Measurements from ENCODE around the gene RPS3A.
"Not testable (repeated sequence)": the region's sequence is repeated elsewhere in the genome, so short reads cannot be mapped to it uniquely, and the experiment has no call there.

Gene RPS3A

DNA sequence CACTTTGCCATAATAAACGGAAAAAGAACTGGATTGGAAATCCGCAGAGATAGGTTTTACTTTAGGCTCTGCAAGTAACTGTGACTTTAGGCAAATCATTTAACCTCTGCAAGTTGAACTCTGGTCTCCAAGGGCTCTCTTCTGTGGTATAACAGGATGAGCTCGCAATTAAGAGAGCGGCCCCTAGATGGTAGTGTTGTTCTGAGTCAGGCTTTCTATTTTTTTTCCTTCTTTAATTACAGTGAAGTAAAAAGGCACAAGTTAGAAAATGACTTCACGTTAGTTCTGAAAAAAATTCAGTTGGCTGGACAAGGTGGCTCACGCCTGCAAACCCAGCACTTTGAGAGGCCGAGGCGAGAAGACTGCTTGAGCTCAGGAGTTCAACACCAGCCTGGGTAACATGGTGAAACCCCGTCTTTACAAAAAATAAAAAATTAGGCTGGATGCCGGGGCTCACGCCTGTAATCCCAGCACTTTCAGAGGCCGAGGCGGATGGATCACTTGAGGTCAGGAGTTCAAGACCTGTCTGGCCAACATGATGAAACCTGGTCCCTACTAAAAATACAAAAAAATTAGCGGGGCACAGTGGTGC is 18.0 kb downstream of the RPS3A start:
- DNase-seq, result no peak

- no peak for DNase-seq
Measured at GRCh38 chr4:151129796-151130195, 30.4 kb downstream of the RPS3A start.

DNA sequence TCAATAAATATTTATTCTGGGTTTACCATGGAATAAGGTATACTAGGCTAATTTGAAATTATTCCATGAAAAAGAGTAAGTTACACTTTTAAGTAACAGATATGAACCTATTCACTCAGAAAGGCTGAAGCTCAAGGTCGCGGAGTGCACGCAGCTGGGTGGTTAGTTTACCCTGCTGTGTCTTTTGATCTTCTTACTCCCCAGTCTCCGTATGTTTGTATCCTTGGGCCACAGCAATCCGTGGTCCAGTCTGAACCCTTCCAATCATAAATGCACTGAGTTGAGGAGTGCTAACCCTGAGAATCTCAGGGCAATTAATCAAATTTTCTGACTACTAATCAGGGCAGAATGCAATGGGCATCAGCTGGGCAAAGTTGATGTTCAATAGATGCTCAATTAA is 33.9 kb downstream of the RPS3A start:
- no peak for DNase-seq

GRCh38 chr4:151136048-151136447 is 36.6 kb downstream of the RPS3A start:
- not testable (repeated sequence) for DNase-seq

GRCh38 chr4:151139814-151140213 is 40.4 kb downstream of the RPS3A start:
- no peak for DNase-seq

- DNase-seq, result no peak
Measured at GRCh38 chr4:151142758-151143157, 43.3 kb downstream of the RPS3A start.

GRCh38 chr4:151143162-151143561 is 43.7 kb downstream of the RPS3A start:
- DNase-seq, result no peak

DNA sequence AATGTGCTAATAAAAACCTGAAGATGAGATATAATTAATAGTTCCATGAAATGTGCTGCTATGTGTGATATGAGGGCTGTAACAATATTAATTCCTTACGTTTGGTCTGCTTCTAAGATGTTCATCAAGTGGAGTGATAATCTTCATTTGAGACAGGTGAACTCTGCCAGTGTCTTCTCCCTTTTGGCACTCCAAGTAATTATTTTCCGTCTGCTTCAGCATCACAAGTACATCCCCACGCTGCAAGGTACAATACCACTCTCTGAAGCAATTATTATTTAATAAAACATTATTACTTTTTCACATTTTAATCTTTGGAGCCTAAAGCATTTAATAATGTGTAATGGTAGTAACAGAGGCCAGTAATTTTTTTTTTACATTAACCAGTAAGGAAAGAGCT is 44.4 kb downstream of the RPS3A start:
- DNase-seq, result no peak

- DNase-seq, result no peak
Measured at GRCh38 chr4:151144329-151145072, 45.1 kb downstream of the RPS3A start.

DNA sequence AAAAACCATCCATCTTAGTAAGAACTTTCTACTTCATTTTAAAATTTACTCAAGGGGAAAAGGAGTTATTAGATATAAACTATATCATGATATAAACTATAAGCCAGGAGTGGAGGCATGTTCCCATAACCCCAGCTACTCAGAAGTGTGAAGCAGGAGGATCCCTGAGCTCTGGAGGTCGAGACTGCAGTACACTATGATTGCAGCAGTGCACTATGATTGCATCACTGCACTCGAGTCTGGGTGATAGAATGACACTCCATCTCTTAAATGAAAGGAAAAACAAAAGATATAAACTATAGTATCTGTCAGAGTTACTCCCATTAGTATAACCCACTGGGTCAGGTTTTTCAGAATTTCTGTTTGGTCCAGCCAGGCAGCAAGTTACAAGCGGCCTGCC is 47.6 kb downstream of the RPS3A start:
- DNase-seq, result no peak

GRCh38 chr4:151148261-151148660 is 48.8 kb downstream of the RPS3A start:
- DNase-seq, result no peak

- no peak for DNase-seq
Measured at GRCh38 chr4:151150821-151151580, 51.6 kb downstream of the RPS3A start.

- DNase-seq, result no peak
Measured at GRCh38 chr4:151152028-151152427, 52.6 kb downstream of the RPS3A start.

DNA sequence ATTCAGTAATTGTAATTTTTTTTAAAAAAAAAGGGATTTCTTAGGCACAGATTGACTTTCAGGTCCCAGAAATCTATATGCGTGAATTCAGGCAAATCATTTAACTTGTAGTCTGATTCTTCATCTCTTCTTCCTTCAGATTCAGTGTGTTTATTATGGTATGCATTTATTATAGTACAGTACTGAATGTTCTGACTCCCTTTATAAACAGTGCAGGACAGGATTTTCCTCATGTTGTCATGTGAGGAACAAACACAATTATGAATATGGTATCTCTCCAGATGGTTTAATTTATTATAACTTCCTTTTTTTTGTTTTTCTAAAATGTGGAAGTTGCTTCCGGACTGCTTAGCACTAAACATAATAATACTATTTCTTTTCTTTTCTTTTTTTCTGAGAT is 54.2 kb downstream of the RPS3A start:
- no peak for DNase-seq
